ENCODE measurements around the gene IRF4.

IRF4 gene

DNA sequence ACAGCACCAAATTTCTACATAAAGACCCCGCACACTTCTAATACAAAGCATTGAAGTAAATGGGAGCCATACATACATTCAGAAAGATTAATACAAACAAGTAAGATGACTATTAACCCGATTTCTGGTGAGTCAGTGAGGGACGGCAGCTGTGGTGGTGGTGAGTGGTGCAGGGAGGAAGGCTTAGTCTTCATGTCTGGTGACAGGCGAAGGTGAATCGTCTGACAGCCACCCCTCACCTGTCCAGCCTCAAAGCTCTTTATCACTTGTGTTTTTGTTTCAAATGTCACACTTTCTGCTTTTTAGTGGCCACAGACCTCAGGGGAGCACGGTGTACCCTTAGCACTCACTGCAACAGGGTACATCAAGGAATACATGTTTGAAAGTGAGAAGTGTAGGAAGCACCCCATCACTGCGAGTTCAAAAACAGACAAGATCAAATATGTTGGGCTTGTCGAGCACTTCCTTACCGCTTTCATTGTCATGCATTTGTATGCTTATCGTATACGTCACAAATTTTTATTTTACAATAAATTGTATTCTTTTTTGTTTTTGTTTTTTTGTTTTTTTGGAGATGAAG lies 63.5 kb downstream of the IRF4 start:
- no peaks in the 10 kb centered on the region for H3K27me3 ChIP-seq (replicated peaks; ENCODE audit: insufficient read depth, low read length)
- H3K9ac ChIP-seq (ENCODE audit: low read length), result no peak overlapping the region
- no peak for TF ChIP-seq EZH2phosphoT487 (IDR thresholded peaks at IDR 0.05; ENCODE audit: low read length)
- TF ChIP-seq, protein P1, sequence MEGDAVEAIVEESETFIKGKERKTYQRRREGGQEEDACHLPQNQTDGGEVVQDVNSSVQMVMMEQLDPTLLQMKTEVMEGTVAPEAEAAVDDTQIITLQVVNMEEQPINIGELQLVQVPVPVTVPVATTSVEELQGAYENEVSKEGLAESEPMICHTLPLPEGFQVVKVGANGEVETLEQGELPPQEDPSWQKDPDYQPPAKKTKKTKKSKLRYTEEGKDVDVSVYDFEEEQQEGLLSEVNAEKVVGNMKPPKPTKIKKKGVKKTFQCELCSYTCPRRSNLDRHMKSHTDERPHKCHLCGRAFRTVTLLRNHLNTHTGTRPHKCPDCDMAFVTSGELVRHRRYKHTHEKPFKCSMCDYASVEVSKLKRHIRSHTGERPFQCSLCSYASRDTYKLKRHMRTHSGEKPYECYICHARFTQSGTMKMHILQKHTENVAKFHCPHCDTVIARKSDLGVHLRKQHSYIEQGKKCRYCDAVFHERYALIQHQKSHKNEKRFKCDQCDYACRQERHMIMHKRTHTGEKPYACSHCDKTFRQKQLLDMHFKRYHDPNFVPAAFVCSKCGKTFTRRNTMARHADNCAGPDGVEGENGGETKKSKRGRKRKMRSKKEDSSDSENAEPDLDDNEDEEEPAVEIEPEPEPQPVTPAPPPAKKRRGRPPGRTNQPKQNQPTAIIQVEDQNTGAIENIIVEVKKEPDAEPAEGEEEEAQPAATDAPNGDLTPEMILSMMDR (IDR thresholded peaks at IDR 0.05; ENCODE audit: low read length), result no peak
- no peak overlapping the region for H3K4me3 ChIP-seq (ENCODE audit: low read length)
- H3K4me1 ChIP-seq (ENCODE audit: low read length), result no peaks in the 10 kb centered on the region
- no peaks in the 10 kb centered on the region for H3F3A ChIP-seq (ENCODE audit: insufficient read depth, low read length)
- no peaks in the 10 kb centered on the region for H3K9me3 ChIP-seq (replicated peaks; ENCODE audit: insufficient read depth, low read length)
- H4K20me1 ChIP-seq (ENCODE audit: insufficient read depth, low read length), result no peaks in the 10 kb centered on the region
- H3K9me2 ChIP-seq (replicated peaks; ENCODE audit: insufficient read depth, low read length), result no peaks in the 10 kb centered on the region
- H3K4me2 ChIP-seq (ENCODE audit: low read depth, low read length), result no peak overlapping the region
- H3K79me2 ChIP-seq (ENCODE audit: low read length), result no peaks in the 10 kb centered on the region
- no peak overlapping the region for H2AFZ ChIP-seq (ENCODE audit: low read length)
- no peaks in the 10 kb centered on the region for H3K36me3 ChIP-seq (replicated peaks; ENCODE audit: insufficient read depth, low read length)
- no peak for DNase-seq
- no peak overlapping the region for H3K27ac ChIP-seq (ENCODE audit: low read length)

DNA sequence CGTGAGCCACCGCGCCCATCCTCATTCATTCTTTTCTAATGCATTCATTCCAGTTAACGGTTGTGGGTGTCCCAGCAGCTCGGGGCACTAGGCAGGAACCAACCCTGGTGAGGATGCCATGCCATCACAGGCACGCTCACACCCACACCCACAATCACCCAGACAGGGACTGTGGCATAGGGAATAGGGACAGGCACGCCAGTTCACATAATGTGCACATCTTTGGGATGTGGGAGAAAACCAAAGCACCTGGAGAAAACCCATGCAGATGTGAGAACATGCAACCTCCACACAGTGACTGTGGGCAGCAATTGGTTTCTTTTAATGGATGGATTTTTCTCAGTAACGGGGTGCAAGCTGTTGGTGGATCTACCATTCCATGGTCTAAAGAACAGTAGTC lies 64.3 kb downstream of the IRF4 start:
- Histone ChIP-seq H3K9ac (ENCODE audit: low read length) (no peak overlapping the region), H2AFZ (ENCODE audit: low read length) (no peak overlapping the region), H3F3A (ENCODE audit: insufficient read depth, low read length) (no peaks in the 10 kb centered on the region), H3K4me2 (ENCODE audit: low read depth, low read length) (no peak overlapping the region), H3K4me1 (ENCODE audit: low read length) (no peaks in the 10 kb centered on the region), H4K20me1 (ENCODE audit: insufficient read depth, low read length) (no peaks in the 10 kb centered on the region), H3K4me3 (ENCODE audit: low read length) (no peak overlapping the region), H3K27ac (ENCODE audit: low read length) (no peak overlapping the region), H3K27me3 (replicated peaks; ENCODE audit: insufficient read depth, low read length) (no peaks in the 10 kb centered on the region), H3K36me3 (replicated peaks; ENCODE audit: insufficient read depth, low read length) (no peaks in the 10 kb centered on the region), H3K79me2 (ENCODE audit: low read length) (no peaks in the 10 kb centered on the region), H3K9me3 (replicated peaks; ENCODE audit: insufficient read depth, low read length) (no peaks in the 10 kb centered on the region), H3K9me2 (replicated peaks; ENCODE audit: insufficient read depth, low read length) (no peaks in the 10 kb centered on the region)
- TF ChIP-seq, protein P1 (IDR thresholded peaks at IDR 0.05; ENCODE audit: low read length), result no peak
- TF ChIP-seq EZH2phosphoT487 (IDR thresholded peaks at IDR 0.05; ENCODE audit: low read length) (no peak), EZH2 (optimal IDR thresholded peaks at IDR 0.05; ENCODE audit: low read depth, low read length) (no peak)
- DNase-seq, result no peak

DNA sequence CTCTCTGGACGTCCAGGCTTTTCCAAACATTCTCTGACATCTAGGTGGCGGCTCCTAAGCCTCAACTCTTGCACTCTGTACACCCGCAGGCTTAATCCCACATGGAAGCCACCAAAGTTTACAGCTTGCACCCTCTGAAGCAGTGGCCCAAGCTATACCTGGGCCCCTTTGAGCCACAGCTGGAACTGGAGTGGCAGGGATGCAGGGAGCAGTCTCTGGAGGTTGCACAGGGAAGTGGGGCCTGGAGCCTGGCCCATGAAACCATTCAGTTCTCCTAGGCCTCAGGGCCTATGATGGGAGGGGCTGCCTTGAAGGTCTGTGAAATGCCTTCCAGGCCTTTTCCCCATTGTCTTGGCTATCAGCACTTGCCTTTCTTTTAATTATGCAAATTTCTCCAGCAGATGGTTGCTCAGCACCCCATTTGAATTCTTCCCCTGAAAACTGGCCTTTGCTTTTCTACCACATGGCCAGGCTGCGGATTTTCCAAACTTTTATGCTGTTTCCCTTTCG lies 64.9 kb downstream of the IRF4 start:
- no peaks in the 10 kb centered on the region for H3K79me2 ChIP-seq (ENCODE audit: low read length)
- TF ChIP-seq EZH2 (optimal IDR thresholded peaks at IDR 0.05; ENCODE audit: low read depth, low read length) (no peak), EZH2phosphoT487 (IDR thresholded peaks at IDR 0.05; ENCODE audit: low read length) (no peak)
- TF ChIP-seq, protein P1 (IDR thresholded peaks at IDR 0.05; ENCODE audit: low read length), result no peak
- H3K4me1 ChIP-seq (ENCODE audit: low read length), result no peaks in the 10 kb centered on the region
- no peaks in the 10 kb centered on the region for H3K9me3 ChIP-seq (replicated peaks; ENCODE audit: insufficient read depth, low read length)
- H2AFZ ChIP-seq (ENCODE audit: low read length), result no peak overlapping the region
- H3K9me2 ChIP-seq (replicated peaks; ENCODE audit: insufficient read depth, low read length), result no peaks in the 10 kb centered on the region
- H3K36me3 ChIP-seq (replicated peaks; ENCODE audit: insufficient read depth, low read length), result no peaks in the 10 kb centered on the region
- H3K9ac ChIP-seq (ENCODE audit: low read length), result no peak overlapping the region
- H4K20me1 ChIP-seq (ENCODE audit: insufficient read depth, low read length), result no peaks in the 10 kb centered on the region
- no peak overlapping the region for H3K4me3 ChIP-seq (ENCODE audit: low read length)
- no peak for DNase-seq
- H3K27me3 ChIP-seq (replicated peaks; ENCODE audit: insufficient read depth, low read length), result no peaks in the 10 kb centered on the region
- H3F3A ChIP-seq (ENCODE audit: insufficient read depth, low read length), result no peaks in the 10 kb centered on the region
- no peak overlapping the region for H3K27ac ChIP-seq (ENCODE audit: low read length)
- H3K4me2 ChIP-seq (ENCODE audit: low read depth, low read length), result no peak overlapping the region

All from MM.1S (cell line).